ENCODE results near the gene CST4. TPM values are rescaled to one million over a fixed set of nuclear protein-coding genes. Genes with fewer than 3 reads are reported as not detected.
"Not testable (repeated sequence)": the region's sequence is repeated elsewhere in the genome, so short reads cannot be mapped to it uniquely, and the experiment has no call there.

The CST4 gene
- total RNA-seq, 1 donor, result not detected

DNA sequence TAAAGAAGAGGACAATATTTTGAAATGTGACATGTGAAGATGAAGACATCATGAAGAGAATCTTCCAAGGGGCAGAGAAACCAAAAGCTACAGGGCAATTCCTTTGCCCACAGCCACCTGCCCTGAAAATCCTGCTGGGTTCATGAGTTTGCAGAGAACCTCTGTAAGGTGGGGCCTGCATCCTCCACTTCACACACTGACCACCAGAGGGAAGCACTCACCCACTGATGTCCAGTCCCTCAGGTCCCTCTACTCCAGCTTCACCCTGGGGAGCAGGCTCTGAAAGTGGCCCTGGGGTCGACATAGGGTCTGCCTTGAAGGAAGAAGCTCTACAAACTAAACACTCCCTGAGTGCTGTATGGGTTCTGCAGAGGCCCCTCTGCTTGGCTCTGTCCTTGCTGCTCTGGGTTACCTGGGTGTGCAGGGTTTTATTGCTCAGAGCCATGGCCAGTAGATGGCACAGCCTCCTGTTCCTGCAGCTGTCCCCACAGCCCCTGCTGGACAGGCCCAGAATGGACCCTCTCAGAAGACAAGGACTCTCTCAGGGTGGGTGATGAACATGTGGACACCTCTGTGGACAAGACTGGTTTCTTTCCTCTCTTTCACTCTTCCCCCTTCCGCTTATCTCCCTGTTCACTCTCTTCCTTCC, 34.9 kb upstream of the CST4 start:
- not testable (repeated sequence) for H3K27ac ChIP-seq (ENCODE audit: low read depth, low read length); H4K20me1 ChIP-seq (ENCODE audit: insufficient read depth, low read length); H3K79me2 ChIP-seq (ENCODE audit: insufficient read depth, low read length); H2AFZ ChIP-seq (ENCODE audit: low read length); H3K4me3 ChIP-seq (ENCODE audit: insufficient read depth, low read length); H3K27me3 ChIP-seq (ENCODE audit: insufficient read depth, low read length); H3K9me3 ChIP-seq (ENCODE audit: low read depth, low read length); H3K36me3 ChIP-seq (ENCODE audit: insufficient read depth, low read length); H3K4me1 ChIP-seq (ENCODE audit: insufficient read depth, low read length); H3K4me2 ChIP-seq (ENCODE audit: insufficient read depth, low read length); DNase-seq (ENCODE audit: insufficient read length, low spot score, missing footprints)
- TF ChIP-seq, protein P1, sequence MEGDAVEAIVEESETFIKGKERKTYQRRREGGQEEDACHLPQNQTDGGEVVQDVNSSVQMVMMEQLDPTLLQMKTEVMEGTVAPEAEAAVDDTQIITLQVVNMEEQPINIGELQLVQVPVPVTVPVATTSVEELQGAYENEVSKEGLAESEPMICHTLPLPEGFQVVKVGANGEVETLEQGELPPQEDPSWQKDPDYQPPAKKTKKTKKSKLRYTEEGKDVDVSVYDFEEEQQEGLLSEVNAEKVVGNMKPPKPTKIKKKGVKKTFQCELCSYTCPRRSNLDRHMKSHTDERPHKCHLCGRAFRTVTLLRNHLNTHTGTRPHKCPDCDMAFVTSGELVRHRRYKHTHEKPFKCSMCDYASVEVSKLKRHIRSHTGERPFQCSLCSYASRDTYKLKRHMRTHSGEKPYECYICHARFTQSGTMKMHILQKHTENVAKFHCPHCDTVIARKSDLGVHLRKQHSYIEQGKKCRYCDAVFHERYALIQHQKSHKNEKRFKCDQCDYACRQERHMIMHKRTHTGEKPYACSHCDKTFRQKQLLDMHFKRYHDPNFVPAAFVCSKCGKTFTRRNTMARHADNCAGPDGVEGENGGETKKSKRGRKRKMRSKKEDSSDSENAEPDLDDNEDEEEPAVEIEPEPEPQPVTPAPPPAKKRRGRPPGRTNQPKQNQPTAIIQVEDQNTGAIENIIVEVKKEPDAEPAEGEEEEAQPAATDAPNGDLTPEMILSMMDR (IDR thresholded peaks at IDR 0.05; ENCODE audit: extremely low read depth, low read depth, low read length), result peak; percentile 43

DNA sequence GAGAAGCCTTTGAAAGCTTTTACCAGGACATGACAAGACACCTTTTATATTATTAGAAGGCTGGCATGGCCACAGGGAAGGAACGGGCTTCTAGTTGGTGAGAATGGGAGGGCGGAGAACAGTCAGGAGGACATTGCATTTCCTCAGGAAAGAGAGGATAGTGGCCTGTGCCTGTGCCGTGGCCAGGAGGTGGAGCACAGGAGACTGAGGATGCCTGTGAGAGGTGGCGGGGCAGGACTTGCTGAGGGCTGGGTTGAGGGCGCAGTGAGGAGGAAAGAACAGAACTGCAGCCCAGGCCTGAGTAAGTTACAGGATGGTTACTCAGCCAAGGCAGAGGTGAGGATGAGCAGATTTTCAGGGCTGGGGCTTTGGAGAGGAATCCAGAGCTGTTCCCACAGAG, 34.0 kb upstream of the CST4 start:
- not testable (repeated sequence) for DNase-seq (ENCODE audit: insufficient read length, low spot score, missing footprints); H3K9me3 ChIP-seq (ENCODE audit: low read depth, low read length); H3K27ac ChIP-seq (ENCODE audit: low read depth, low read length); H3K27me3 ChIP-seq (ENCODE audit: insufficient read depth, low read length); H2AFZ ChIP-seq (ENCODE audit: low read length); H3K4me2 ChIP-seq (ENCODE audit: insufficient read depth, low read length); H3K4me3 ChIP-seq (ENCODE audit: insufficient read depth, low read length); H4K20me1 ChIP-seq (ENCODE audit: insufficient read depth, low read length); H3K36me3 ChIP-seq (ENCODE audit: insufficient read depth, low read length); H3K4me1 ChIP-seq (ENCODE audit: insufficient read depth, low read length); H3K79me2 ChIP-seq (ENCODE audit: insufficient read depth, low read length)

DNA sequence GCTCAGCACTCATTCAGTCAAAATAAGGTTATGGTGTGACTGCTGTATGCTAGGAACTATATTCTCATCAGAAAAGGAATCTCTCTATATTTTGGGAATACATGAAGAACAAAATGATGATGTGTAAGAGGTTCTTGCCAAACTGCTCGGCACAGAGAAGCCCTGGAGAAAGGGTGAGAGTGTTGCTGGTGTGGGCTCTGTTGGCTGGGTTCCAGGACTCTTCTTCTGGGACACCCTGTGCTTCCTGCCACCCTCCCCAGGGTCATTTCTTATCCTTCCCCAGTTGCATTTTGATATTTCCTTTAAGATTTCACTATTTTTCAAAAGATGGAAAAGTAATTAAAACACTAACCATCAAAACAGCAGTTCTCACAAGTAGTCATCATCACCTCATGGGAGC, 33.1 kb upstream of the CST4 start:
- Histone ChIP-seq H3K4me2 (ENCODE audit: insufficient read depth, low read length) (no peak overlapping the region), H3K36me3 (ENCODE audit: insufficient read depth, low read length) (no peaks in the 10 kb centered on the region), H3K4me1 (ENCODE audit: insufficient read depth, low read length) (no peaks in the 10 kb centered on the region), H3K79me2 (ENCODE audit: insufficient read depth, low read length) (no peaks in the 10 kb centered on the region), H3K27me3 (ENCODE audit: insufficient read depth, low read length) (peaks cover 3% of the 10 kb centered on the region), H3K9me3 (ENCODE audit: low read depth, low read length) (no peaks in the 10 kb centered on the region), H4K20me1 (ENCODE audit: insufficient read depth, low read length) (no peaks in the 10 kb centered on the region), H3K27ac (ENCODE audit: low read depth, low read length) (no peak overlapping the region), H3K4me3 (ENCODE audit: insufficient read depth, low read length) (no peak overlapping the region), H2AFZ (ENCODE audit: low read length) (no peak overlapping the region)
- TF ChIP-seq, protein P1 (IDR thresholded peaks at IDR 0.05; ENCODE audit: extremely low read depth, low read depth, low read length), result no peak
- DNase-seq (ENCODE audit: insufficient read length, low spot score, missing footprints), result no peak

DNA sequence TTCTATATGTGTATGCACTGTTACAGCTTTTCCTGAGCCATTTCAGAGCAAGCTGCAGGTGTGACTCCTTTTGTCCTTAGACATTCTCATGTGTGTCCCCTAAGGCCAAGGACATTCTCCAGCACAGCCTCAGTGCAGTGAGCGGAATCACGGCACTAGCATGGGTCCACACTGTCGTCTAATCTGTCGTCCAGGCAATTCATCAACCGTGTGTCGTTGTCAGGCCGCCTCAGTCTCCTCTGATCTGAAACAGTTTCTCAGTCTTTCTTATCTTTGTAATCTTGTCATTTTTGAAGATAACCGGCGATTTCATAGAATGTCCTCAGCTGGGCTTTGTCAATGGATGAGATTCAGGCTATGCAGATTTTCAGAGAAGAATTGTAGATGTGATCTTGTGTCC, 30.5 kb upstream of the CST4 start:
- not testable (repeated sequence) for H3K36me3 ChIP-seq (ENCODE audit: insufficient read depth, low read length); DNase-seq (ENCODE audit: insufficient read length, low spot score, missing footprints); H3K9me3 ChIP-seq (ENCODE audit: low read depth, low read length)

DNA sequence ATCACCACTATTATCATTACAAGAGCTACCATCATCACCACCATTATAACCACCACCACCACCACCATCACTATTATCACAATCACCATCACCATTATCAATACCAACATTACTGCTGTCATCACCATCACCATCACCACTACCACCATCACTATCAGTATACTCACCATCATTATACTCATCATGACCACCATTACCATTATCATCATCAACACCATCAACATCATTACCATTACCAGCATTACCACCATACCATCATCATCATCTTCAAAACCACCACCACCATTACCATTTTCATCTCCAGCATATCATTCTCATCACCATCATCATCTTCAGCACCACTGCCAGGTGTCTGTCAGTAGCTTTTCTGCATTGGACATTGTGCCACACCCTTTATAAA, 22.9 kb upstream of the CST4 start:
- not testable (repeated sequence) for DNase-seq (ENCODE audit: insufficient read length, low spot score, missing footprints); H3K4me2 ChIP-seq (ENCODE audit: insufficient read depth, low read length); H2AFZ ChIP-seq (ENCODE audit: low read length); H3K9me3 ChIP-seq (ENCODE audit: low read depth, low read length); H4K20me1 ChIP-seq (ENCODE audit: insufficient read depth, low read length); H3K27ac ChIP-seq (ENCODE audit: low read depth, low read length); H3K4me1 ChIP-seq (ENCODE audit: insufficient read depth, low read length); H3K79me2 ChIP-seq (ENCODE audit: insufficient read depth, low read length); H3K36me3 ChIP-seq (ENCODE audit: insufficient read depth, low read length); H3K27me3 ChIP-seq (ENCODE audit: insufficient read depth, low read length); H3K4me3 ChIP-seq (ENCODE audit: insufficient read depth, low read length)

More for the DNA sequence above, 30.5 kb upstream of the CST4 start:
- H3K79me2 ChIP-seq (ENCODE audit: insufficient read depth, low read length); H3K4me1 ChIP-seq (ENCODE audit: insufficient read depth, low read length); H3K4me2 ChIP-seq (ENCODE audit: insufficient read depth, low read length); H2AFZ ChIP-seq (ENCODE audit: low read length); H3K4me3 ChIP-seq (ENCODE audit: insufficient read depth, low read length); H4K20me1 ChIP-seq (ENCODE audit: insufficient read depth, low read length); H3K27me3 ChIP-seq (ENCODE audit: insufficient read depth, low read length); H3K27ac ChIP-seq (ENCODE audit: low read depth, low read length): not testable (repeated sequence)
